ENCODE measurements around the gene ITPK1. TPM values are rescaled to one million over a fixed set of nuclear protein-coding genes. Genes with fewer than 3 reads are reported as not detected.

Gene ITPK1
- total RNA-seq, 2 experiments from 2014 or later: 17.8 to 34.7 TPM

- POLR2A ChIA-PET: interaction anchor here (0.6 kb wide), 1 partner anchor 590 kb away, joined by 3 read pairs; no protein-coding TSS in a partner anchor
- H4K20me1 ChIP-seq (ENCODE audit: insufficient read depth, low read length): no peaks in the 10 kb centered on the region
- no peak for DNase-seq (ENCODE audit: low spot score)
- no TSS peak for BruUV-seq (replicated peaks)
- H3K9me3 ChIP-seq (ENCODE audit: low read length): no peaks in the 10 kb centered on the region
- no peaks in the 10 kb centered on the region for H3K79me2 ChIP-seq (ENCODE audit: insufficient read depth, low read depth, low read length)
- no peak overlapping the region for H3K4me3 ChIP-seq (ENCODE audit: low read depth, low read length, poor library complexity, severe bottlenecking)
- H3K27ac ChIP-seq (ENCODE audit: low read depth, low read length, poor library complexity, severe bottlenecking): no peak overlapping the region
- TF ChIP-seq CTCF (conservative IDR thresholded peaks at IDR 0.05; ENCODE audit: low read length) (no peak), EZH2phosphoT487 (IDR thresholded peaks at IDR 0.05; ENCODE audit: borderline replicate concordance, low read depth, low read length) (no peak)
- H3K36me3 ChIP-seq (ENCODE audit: insufficient read depth, low read length): no peaks in the 10 kb centered on the region
- H3K4me2 ChIP-seq (ENCODE audit: low read length): no peak overlapping the region
- no peak overlapping the region for H2AFZ ChIP-seq (ENCODE audit: low read length)
- CTCF ChIA-PET (ENCODE audit: unreplicated experiment): no interaction called here
- H3K4me1 ChIP-seq (ENCODE audit: insufficient read depth, low read length, poor library complexity, severe bottlenecking): no peaks in the 10 kb centered on the region
- intact Hi-C loops (cut with micrococcal nuclease; ENCODE audit: unreplicated experiment): no loop called here
- no peaks in the 10 kb centered on the region for H3K9me2 ChIP-seq (ENCODE audit: insufficient read depth, low read length)
Measured at GRCh38 chr14:92887157-92887556, 228.6 kb downstream of the ITPK1 start.

Other genes starting within 250 kb of the ITPK1 start
- gene CHGA, start 192.8 kb downstream of the ITPK1 start, total RNA-seq (2014; rRNA removed; shearing (Covaris generic)): not detected in 2 replicates
- 0.57 TPM in 1 of 2 replicates, not detected in the other for gene CHGA, start 192.8 kb downstream of the ITPK1 start, total RNA-seq (2022)
- 31.2 and 34.3 TPM in 2 replicates for gene MOAP1, start 69.0 kb upstream of the ITPK1 start, total RNA-seq (2014; rRNA removed; shearing (Covaris generic))
- gene MOAP1, start 69.0 kb upstream of the ITPK1 start, total RNA-seq (2022): 26.4 TPM in 2 replicates
- gene LYSET, start 69.4 kb upstream of the ITPK1 start, total RNA-seq (2014; rRNA removed; shearing (Covaris generic)): 9.3 and 12.0 TPM in 2 replicates
- 17.9 and 19.7 TPM in 2 replicates for gene LYSET, start 69.4 kb upstream of the ITPK1 start, total RNA-seq (2022)
- 54.8 and 78.7 TPM in 2 replicates for gene GON7, start 91.1 kb upstream of the ITPK1 start, total RNA-seq (2014; rRNA removed; shearing (Covaris generic))
- 27.9 and 28.9 TPM in 2 replicates for gene GON7, start 91.1 kb upstream of the ITPK1 start, total RNA-seq (2022)
- gene UBR7, start 91.3 kb upstream of the ITPK1 start, total RNA-seq (2014; rRNA removed; shearing (Covaris generic)): 45.1 and 76.5 TPM in 2 replicates
- gene UBR7, start 91.3 kb upstream of the ITPK1 start, total RNA-seq (2022): 38.1 and 38.5 TPM in 2 replicates
- 9.7 and 10.7 TPM in 2 replicates for gene BTBD7, start 217.1 kb upstream of the ITPK1 start, total RNA-seq (2014; rRNA removed; shearing (Covaris generic))
- gene BTBD7, start 217.1 kb upstream of the ITPK1 start, total RNA-seq (2022): 19.6 and 23.5 TPM in 2 replicates
- gene COX8C, start 231.3 kb upstream of the ITPK1 start, total RNA-seq (2014; rRNA removed; shearing (Covaris generic)): not detected in 2 replicates
- gene COX8C, start 231.3 kb upstream of the ITPK1 start, total RNA-seq (2022): not detected in 2 replicates

Measured in OCI-LY7 (cell line).